ENCODE results near the gene ATP2C2.
"Not testable (repeated sequence)": the region's sequence is repeated elsewhere in the genome, so short reads cannot be mapped to it uniquely, and the experiment has no call there.

The ATP2C2 gene

GRCh38 chr16:84396537-84397008 lies 28.2 kb downstream of the ATP2C2 start:
- DNase-seq (ENCODE audit: low read depth): no peak

- DNase-seq (ENCODE audit: low read depth): no peak
These were observed 28.8 kb downstream of the ATP2C2 start for GRCh38 chr16:84397090-84397489.

GRCh38 chr16:84398701-84399100 lies 30.4 kb downstream of the ATP2C2 start:
- DNase-seq (ENCODE audit: low read depth): no peak

GRCh38 chr16:84399912-84400311 lies 31.6 kb downstream of the ATP2C2 start:
- not testable (repeated sequence) for DNase-seq (ENCODE audit: low read depth)

- DNase-seq (ENCODE audit: low read depth): not testable (repeated sequence)
These were observed 35.1 kb downstream of the ATP2C2 start for GRCh38 chr16:84403435-84403834.

GRCh38 chr16:84404324-84404723 lies 36.0 kb downstream of the ATP2C2 start:
- DNase-seq (ENCODE audit: low read depth): no peak

- DNase-seq (ENCODE audit: low read depth): no peak
These were observed 36.8 kb downstream of the ATP2C2 start for GRCh38 chr16:84404936-84405639.

GRCh38 chr16:84406006-84406963 lies 37.9 kb downstream of the ATP2C2 start:
- DNase-seq (ENCODE audit: low read depth): no peak

- no peak for DNase-seq (ENCODE audit: low read depth)
These were observed 39.4 kb downstream of the ATP2C2 start for GRCh38 chr16:84407588-84408313.

GRCh38 chr16:84408314-84408690 lies 40.0 kb downstream of the ATP2C2 start:
- no peak for DNase-seq (ENCODE audit: low read depth)

- no peak for DNase-seq (ENCODE audit: low read depth)
These were observed 40.5 kb downstream of the ATP2C2 start for GRCh38 chr16:84408856-84409255.

- no peak for DNase-seq (ENCODE audit: low read depth)
These were observed 42.2 kb downstream of the ATP2C2 start for GRCh38 chr16:84410361-84411138.

GRCh38 chr16:84411768-84412167 lies 43.4 kb downstream of the ATP2C2 start:
- no peak for DNase-seq (ENCODE audit: low read depth)

GRCh38 chr16:84412262-84412661 lies 43.9 kb downstream of the ATP2C2 start:
- DNase-seq (ENCODE audit: low read depth): no peak

GRCh38 chr16:84413244-84414004 lies 45.1 kb downstream of the ATP2C2 start:
- no peak for DNase-seq (ENCODE audit: low read depth)

- DNase-seq (ENCODE audit: low read depth): no peak
These were observed 46.5 kb downstream of the ATP2C2 start for GRCh38 chr16:84414789-84415326.

GRCh38 chr16:84416407-84417321 lies 48.3 kb downstream of the ATP2C2 start:
- DNase-seq (ENCODE audit: low read depth): no peak

- DNase-seq (ENCODE audit: low read depth): no peak
These were observed 49.9 kb downstream of the ATP2C2 start for GRCh38 chr16:84418056-84418849.

GRCh38 chr16:84419730-84420129 lies 51.4 kb downstream of the ATP2C2 start:
- no peak for DNase-seq (ENCODE audit: low read depth)

Data from GM04503 (cell line).